Left forelimb (tissue), 1 donor: ENCODE data around the gene CSNK1G2.

Source experiments
- DNase-seq: peaks from one replicate; pipeline ENCODE4 v3.0.0-alpha.2; 2018; ENCODE audit warnings: low spot score

CSNK1G2 gene

DNA sequence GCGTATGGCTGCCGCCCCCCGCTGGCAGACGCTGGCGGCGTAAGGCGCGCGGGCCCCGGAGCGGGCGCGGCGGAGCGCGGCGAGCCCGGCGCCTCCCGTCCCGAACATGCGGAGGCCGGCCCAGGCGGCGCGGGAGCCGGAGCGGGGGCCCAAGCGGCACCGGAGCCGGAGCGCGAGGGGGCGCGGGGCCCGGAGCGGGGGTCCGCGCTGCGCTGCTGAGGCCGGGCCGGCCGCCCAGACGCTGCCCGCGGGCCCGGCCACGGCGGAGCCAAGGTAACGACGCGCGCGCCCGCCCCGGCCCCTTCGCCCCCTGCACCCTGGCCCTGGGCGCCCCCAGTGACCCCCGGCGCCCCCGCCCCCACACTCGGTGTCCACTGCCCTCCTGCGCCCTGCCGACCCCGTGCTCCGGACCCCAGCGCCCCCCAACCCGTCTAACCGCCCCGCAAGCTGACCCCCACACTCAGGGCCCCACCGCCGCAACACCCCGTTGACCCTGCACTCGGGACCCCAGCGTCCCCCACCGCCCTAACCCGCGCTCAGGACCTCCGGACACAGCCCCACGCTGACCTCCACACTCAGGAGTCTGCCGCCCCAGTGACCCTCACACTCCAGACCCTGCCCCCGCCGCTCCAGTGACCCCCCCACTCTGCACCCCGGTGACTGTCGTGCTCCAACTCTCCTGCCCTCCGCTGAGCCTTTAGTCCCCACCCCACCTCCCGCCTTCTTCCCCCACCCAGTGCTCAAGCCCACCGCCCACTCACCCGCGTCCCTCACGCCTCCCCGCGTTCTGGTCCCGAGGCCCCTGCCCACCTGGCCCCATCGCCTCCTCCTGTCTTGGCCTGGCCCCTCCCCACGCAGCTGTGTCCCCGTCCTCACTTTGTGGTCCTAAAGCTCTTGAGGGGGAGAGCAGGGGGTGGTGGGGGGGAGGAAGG lies at the start of gene CSNK1G2:
TSS of gene CSNK1G2 (plus strand) at position 27 of the 932 bp plus-strand sequence. CDS start 28,601 bp downstream, outside the sequence.
- no peak for DNase-seq

DNA sequence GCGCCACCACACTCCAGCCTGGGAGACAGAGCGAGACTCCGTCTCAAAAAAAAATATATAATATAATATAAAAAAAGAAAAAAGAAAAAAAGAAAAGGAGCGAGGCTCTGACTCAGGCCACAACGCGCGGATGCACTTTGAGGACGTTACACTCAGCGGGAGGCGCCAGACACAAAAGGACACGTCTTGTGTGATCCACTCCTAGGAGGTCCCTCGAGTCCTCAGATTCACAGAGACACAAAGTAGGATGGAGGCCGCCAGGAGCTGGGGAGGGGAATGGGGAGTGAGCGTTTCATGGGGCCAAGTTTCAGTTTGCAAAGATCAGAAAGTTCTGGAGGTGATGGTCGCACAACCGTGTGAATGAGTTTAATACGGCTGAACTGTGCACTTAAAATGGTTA lies 47.2 kb upstream of the CSNK1G2 start:
- no peak for DNase-seq

DNA sequence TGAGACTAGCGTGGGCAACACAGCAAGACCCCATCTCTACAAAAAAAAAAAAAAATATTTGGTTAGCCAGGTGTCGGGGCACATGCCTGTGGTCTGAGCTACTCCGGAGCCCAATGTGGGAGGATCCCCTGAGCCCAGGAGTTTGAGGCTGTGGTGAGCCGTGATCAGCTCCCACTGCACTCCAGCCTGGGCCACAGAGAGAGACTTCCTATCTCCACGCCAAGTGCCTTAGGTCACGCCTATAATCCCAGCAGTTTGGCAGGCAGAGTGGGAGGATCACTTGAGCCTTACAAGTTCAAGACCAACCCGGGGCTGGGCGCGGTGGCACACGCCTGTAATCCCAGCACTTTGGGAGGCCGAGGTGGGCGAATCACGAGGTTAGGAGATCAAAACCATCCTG lies 44.5 kb upstream of the CSNK1G2 start:
- DNase-seq, result no peak

DNA sequence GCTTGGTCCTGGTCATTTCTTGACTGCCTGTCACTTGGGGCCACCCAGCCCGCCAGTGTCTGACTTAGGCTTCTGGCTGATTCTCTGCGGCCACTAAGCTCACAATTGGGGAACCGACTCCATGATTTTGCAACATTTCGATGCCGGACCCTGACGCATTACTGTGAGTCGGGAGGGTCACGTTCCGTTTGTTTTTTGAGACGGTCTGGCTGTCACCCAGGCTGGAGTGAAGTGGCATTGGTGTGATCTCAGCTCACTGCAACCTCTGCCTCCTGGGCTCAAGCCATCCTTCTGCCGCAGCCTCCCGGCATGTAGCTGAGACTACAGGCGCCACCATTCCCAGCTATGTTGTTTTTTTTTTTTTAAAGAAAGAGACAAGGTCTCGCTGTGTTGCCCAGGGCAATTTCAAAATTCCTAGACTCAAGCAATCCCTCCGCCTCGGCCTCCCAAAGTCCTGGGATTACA lies 39.0 kb upstream of the CSNK1G2 start:
- no peak for DNase-seq

DNA sequence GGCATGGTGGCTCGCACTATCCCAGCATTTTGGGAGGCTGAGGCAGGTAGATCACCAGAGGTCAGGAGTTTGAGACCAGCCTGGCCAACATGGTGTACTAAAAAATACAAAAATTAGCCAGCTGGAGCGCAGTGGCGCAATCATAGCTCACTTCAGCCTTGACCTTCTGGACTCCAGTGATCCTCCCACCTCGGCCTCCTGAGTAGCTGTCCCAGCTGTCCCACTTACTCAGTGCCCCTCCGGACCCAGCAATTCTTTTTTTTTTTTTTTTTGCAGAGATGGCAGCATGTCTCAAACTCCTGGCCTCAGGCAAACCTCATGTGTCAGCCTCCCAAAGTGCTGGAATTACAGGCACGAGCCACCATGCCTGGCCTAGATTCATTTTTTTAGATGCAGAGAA lies 38.0 kb upstream of the CSNK1G2 start:
- DNase-seq, result no peak

DNA sequence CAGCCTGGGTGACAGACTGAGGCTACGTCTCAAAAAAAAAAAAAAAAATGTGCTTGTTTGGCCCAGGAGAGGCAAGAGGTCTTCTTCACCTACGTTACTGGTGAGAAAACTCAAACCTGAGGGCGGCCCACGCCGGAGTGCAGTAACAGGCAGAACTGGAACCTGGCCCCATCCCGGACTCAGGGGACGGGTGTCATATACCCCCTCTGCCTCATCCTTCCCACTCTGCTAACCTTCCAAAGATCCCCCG lies 36.2 kb upstream of the CSNK1G2 start:
- no peak for DNase-seq

DNA sequence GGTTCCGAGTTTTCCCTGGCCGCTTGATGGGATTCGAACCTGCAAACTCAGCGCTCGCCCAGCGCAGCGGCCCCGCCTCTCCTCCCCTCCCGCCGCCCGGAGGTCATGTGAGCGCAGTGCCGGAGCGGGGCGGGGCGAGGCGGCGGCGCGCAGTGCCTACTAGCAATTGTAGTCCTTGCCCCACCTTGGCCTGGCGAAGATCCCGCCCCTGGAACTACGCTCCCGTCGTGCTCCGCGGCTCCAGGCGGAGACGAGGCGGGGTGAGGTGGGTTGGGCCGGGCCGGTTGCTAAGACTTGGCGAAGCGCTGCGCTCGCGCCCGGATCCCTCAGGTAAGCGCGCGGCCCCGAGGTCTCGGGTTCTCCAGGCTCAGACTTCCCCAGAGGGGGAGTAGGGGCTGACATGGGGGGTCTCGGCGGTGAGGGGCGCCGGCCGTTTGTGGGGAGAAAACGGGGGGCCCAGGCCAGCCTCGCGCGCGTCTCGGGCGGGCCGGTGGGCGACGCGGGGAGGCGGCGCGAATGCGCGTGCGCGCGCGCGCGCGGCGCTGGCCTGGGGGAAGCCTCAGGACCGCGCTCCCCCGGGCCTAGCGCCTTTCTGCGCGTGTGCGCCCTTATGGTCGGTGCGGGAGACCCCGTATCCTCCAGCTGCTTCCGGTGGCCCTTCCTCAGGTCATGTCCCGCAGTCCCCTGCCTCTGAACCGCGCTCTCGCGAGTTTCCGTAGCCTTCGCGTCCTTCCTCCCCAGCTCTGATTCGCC lies 35.7 kb upstream of the CSNK1G2 start, which contains the start of the genes ADAT3 and SCAMP4:
TSS of gene ADAT3 (plus strand) at position 290 of the 753 bp plus-strand sequence. CDS start 6,649 bp downstream, outside the sequence.
TSS of gene SCAMP4 (plus strand) at position 290 of the 753 bp plus-strand sequence. CDS start 9,621 bp downstream, outside the sequence.
- DNase-seq, result peak; percentile 99

DNA sequence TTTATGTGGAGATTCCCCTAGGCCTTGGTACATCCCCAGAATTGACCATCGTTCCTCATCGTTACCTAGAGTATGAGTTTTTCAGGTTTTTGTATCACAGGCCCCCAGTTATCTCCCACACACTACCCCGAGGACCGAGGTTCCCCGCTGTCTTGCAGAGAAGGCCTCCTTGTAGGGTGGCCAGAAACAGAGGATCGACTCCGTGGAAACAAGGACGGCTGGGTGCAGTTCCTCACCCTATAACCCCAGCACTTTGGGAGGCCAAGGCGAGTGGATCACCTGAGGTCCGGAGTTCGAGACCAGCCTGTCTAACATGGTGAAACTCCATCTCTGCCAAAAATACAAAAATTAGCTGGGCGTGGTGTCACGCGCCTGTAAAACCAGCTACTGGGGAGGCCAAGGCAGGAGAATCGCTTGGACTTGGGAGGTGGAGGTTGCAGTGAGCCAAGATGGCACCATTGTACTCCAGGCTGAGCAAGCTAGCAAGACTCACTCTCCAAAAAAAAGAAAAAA lies 35.1 kb upstream of the CSNK1G2 start:
- DNase-seq, result no peak

DNA sequence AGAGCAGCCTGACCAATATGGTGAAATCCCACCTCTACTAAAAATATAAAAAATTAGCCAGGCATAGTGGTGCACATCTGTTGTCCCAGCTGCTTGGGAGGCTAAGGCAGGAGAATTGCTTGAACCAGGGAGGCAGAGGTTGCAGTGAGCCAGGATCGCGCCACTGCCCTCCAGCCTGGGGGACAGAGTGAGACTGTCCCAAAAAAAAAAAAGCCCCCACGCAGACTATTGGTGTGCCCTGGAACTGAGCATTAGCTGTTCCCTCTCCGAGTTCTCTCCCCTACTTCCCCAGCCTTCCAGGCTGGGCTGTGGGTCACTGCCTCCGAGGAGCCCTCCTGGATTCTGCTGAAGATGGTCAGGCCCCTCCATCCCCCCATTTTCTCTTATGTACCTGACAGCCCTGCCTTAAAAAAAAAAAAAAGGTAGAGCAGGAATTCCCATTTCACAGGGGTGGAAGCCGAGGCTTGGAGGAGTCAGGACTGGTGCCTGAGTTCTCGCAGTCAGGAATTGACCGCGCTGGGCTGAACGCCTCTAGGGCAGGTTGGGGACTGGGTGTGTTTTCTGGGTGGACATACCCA lies 33.9 kb upstream of the CSNK1G2 start:
- DNase-seq, result no peak

DNA sequence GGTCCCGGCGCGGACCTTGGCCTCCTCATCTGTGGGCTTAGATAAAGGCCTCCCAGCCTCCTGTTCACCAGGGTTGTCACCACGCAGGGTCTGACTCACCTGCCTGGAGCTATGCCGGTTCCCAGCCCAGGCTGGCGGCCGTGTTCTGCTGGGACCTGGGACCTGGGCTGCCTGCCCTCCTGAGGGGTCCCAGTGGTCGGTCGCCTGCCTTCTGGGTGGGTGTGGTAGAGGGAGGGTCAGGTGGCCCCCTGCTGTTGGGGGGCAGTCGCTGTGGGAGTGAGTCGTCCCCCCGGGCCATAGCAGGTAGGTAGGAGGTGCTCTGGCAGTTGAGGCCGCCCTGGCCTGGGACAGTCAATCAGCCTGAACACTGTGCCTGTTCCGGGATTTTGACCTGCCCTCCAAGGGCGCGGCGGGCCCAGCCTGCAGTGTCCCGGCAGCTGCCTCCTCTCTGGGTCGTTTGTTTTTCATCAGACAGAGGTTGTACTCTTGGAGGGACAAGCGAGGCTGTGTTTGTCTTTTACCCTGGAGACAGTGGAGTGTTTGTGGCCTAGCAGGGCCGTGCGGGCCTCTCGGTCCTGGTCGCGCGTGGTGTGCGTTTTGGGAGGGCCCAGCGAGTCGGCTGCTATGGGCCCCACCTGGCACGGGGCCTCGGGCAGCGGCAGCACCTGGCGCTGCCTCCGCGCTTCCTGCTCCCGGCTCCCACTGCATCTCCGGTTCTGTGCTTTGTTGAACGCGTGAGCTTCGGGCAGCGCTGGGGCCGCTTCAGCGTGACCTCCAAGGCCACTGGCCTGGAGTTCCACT lies 33.2 kb upstream of the CSNK1G2 start:
- DNase-seq, result no peak

DNA sequence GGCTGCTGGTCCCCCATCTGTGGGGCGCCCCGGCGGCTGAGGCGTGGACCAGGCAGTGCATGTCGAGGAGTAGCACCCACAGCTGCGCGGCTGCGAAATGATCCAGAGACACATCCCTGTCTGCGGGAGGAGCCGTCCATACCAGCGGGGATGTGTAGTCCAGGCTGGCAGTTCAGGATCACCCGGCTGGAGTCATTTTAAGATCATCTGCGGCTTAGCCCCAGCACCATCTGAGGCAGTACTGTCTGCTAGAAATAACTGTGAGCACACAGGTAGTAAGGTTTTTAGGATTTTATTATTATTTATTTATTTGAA lies 32.7 kb upstream of the CSNK1G2 start:
- DNase-seq, result no peak

DNA sequence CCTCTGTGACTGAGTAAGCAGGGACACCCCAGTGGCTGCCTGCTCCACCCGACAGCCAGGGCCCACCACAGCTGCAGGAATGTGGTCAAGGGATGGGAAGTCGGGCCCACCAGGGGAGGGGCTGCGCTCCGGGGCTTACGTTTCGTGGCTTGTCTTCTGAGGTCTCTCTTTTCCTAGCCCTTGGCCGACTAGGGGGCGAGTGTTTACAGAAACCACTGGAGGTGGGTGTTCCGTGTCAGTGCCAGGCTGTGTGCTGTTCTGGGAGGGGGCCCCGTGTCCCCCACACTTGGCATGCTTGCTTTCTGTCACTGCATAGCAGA lies 31.3 kb upstream of the CSNK1G2 start:
- DNase-seq, result no peak

DNA sequence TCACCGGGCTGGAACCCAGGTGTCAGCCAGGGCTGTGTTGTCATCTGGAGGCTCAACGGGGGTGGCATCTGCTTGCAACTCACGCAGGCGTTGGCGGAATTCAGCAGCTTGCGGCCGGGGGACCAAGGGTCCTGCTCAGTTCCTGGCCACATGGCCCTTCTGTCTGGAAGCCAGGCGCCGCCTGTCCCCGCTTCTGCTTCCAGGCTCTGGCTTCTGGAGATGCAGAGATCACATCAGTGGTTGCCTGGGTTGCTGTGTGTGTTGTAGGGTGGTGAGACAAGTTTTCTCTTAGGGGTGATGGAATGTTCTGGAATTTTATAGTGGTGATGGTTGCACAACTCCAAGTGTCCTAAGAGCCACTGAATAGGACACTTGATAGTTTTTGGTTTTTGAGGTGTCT lies 30.8 kb upstream of the CSNK1G2 start:
- no peak for DNase-seq

DNA sequence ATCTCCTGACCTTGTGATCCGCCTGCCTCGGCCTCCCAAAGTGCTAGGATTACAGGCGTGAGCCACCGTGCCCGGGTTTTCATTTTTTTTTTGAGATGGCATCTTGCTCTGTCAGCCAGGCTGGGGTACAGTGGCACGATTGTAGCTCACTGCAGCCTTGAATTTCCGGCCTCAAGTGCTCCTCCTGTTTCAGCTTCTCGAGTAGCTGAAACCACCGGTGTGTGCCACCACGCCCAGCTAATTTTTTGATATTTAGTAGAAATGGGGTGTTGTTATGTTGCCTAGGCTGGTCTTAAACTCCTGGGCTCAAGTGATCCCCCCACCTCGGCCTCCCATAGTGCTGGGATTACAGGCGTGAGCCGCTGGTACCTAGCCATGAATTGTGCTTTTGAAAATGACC lies 29.9 kb upstream of the CSNK1G2 start:
- DNase-seq, result no peak

DNA sequence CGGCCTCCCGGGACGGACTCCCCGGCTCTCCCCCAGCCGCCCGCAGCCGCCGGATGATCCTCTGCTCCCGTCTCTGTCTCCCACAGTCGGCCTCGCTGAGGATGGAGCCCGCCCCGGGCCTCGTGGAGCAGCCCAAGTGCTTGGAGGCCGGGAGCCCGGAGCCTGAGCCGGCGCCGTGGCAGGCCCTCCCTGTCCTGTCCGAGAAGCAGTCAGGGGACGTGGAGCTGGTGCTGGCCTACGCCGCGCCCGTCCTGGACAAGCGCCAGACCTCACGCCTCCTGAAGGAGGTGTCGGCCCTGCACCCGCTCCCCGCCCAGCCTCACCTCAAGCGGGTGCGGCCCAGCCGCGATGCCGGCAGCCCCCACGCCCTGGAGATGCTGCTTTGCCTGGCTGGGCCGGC lies 29.0 kb upstream of the CSNK1G2 start:
- DNase-seq, result no peak

DNA sequence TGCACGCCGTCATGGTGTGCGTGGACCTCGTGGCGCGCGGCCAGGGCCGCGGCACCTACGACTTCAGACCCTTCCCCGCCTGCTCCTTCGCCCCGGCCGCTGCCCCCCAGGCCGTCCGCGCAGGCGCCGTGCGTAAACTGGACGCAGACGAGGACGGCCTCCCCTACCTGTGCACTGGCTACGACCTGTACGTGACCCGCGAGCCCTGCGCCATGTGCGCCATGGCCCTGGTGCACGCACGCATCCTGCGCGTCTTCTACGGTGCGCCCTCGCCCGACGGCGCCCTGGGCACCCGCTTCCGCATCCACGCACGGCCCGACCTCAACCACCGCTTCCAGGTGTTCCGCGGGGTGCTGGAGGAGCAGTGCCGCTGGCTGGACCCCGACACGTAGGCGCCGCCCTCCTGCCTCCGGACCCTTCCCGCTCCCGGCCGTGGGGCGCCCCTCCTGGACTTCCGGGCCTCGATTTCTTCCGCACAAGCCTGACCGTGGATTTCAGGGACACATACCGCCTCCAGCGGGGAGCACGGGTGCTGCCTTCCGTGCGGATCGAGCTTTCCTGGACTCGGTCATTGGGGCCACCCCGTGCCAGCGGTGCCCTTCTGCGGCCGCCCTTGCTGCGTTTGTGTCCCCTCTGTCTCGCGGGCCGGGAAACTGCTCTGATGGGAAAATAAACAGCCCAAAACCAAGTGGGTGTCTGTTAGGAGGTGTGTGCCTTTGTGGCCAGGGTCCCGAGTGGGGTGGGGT lies 28.0 kb upstream of the CSNK1G2 start:
- no peak for DNase-seq

DNA sequence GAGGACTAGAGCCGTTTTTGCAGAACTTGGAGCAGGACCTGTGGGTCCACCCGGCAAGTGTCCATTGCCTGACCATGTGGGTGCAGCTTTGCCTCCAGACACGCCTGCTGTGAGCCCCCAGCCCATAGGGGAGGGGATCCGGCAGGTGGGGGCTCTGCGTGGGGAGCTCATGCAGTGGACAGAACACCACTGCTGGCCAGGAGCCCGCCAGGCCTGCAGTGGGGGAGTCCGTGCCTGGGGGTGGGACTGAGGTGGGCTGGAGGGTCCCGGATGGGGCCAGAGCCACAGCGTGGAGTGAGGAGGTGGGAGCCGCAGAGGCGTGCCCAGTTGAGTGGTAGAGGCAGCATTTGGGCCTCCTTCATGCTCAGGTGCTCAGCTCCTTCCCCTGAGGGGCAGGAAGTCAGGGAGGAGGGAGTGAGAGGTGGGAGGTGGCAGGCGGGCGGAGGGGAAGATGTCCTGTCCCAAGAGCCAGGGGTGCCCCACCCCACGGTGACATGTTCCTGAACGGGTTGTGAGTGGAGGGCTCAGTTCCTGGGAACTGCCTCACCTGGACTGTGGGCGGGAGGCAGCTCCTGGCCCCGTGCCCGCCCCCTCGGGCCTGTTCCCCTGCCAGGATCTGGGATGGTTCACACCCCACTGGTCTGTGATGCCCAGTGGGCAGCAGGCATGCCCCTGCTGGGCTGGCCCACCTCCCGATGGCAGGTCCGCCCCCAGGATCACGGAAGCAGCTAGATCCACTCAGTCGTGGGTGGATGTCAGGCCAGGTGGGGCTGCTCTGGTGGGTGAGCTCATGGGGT lies 27.0 kb upstream of the CSNK1G2 start:
- no peak for DNase-seq

DNA sequence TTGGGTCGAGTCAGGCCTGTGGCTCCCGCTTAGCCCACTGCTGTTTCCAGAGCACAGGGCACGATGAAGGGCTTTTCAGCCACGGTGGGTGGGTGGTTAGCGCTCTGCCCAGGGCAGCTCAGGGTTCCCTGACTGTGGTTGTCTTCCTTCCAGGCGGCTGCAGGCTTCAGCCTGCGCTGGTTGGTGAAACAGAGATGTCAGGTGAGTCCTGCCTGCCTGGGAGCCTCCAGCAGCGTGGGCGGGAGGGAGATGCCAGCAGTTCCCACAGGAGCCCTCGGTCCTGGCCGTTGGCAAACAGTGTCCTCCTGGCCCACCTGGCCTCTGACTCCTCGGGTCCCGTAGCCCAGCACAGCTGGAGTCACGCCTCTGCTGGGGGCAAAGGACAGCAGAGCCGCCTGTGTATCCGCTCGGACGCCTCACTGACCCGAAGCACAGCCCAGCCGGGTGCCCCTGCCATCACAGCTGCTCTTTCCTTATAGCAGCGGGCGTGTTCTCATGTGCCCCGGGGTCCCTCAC lies 26.1 kb upstream of the CSNK1G2 start:
- DNase-seq, result no peak

DNA sequence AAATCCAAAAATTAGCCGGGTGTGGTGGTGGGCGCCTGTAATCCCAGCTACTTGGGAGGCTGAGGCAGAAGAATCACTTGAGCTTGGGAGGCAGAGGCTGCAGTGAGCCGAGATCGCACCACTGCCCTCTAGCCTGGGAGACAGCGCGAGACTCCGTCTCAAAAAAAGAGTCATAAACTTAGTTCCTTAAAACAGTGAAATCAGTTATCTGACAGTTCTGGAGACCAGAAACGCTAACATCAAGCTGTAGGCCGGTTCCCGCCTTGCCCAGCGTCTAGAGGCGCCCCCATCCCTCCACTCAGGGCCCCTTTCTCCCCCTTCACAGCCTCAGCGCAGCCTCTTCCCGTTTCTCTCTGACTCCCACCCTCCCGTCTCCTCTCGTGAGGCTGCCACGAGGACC lies 23.8 kb upstream of the CSNK1G2 start:
- no peak for DNase-seq

DNA sequence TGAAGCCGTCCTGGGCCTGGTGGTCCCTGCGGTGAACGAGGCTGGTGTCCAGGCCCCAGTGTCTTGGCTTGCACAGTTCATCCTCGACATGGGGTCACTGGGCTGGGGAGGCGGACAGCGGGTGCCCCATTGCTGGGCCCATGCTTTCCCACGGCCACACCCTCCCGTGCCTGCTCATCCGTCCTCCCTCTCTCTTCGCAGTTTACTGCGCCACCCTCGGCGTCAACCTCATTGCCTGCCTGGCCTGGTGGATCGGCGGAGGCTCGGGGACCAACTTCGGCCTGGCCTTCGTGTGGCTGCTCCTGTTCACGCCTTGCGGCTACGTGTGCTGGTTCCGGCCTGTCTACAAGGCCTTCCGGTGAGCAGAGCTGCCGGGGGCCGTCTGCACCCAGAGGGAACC lies 23.0 kb upstream of the CSNK1G2 start:
- DNase-seq, result no peak
